ENCODE measurements around the gene CHIC2.
A peak's percentile ranks its signal among the peaks of the same experiment; 100 is the strongest.
"Not testable (repeated sequence)": the region's sequence is repeated elsewhere in the genome, so short reads cannot be mapped to it uniquely, and the experiment has no call there.

Gene CHIC2

DNA sequence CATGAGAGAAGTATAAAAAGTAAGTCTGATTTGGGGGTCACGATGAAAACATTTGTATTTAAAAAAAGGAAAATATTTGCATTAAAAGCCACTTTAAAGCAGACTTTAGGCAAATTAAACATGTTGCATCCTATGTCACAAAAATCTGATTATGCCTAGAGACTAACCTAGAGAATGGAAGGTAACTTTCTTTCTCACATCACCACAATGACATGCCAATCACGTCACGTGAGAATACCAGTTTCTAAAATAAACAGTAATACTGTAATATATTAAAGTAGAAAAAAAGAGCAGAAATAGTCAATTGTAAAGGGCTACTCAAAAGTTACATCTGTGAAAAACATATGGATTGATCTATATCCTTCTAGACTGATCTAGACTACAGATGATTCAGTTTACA lies 3.3 kb downstream of the CHIC2 start:
- in situ Hi-C loops (cut with MboI; ENCODE audit: low pct_unique_long_range_greater_than_20kb, low sequenced_read_pairs, unreplicated experiment), result no loop called here
- TF ChIP-seq, protein P1, sequence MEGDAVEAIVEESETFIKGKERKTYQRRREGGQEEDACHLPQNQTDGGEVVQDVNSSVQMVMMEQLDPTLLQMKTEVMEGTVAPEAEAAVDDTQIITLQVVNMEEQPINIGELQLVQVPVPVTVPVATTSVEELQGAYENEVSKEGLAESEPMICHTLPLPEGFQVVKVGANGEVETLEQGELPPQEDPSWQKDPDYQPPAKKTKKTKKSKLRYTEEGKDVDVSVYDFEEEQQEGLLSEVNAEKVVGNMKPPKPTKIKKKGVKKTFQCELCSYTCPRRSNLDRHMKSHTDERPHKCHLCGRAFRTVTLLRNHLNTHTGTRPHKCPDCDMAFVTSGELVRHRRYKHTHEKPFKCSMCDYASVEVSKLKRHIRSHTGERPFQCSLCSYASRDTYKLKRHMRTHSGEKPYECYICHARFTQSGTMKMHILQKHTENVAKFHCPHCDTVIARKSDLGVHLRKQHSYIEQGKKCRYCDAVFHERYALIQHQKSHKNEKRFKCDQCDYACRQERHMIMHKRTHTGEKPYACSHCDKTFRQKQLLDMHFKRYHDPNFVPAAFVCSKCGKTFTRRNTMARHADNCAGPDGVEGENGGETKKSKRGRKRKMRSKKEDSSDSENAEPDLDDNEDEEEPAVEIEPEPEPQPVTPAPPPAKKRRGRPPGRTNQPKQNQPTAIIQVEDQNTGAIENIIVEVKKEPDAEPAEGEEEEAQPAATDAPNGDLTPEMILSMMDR (IDR thresholded peaks at IDR 0.05; ENCODE audit: extremely low read depth, insufficient read depth, missing control alignments), result no peak
- no peak for DNase-seq (ENCODE audit: low spot score)

DNA sequence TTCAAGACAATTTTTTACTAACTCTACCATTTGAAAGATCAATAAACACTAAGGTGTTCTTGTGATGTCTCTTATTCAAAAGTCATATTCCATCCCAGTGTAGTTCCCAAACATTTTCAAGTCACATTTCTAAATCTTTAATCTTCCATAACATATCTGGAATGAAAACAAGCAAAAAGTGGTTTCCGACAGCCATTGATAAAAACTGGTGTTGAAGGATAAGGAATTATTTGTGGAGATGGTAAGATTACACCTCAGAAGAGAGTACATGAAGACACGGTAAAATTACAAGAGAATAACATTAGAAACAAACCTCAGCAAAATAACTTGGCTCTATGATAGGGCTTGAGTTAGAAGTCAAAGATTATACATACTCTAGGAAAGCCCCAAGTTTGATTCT lies 4.3 kb downstream of the CHIC2 start:
- no peak for DNase-seq (ENCODE audit: low spot score)
- TF ChIP-seq, protein P1 (IDR thresholded peaks at IDR 0.05; ENCODE audit: extremely low read depth, insufficient read depth, missing control alignments), result no peak
- in situ Hi-C loops (cut with MboI; ENCODE audit: low pct_unique_long_range_greater_than_20kb, low sequenced_read_pairs, unreplicated experiment), result no loop called here

DNA sequence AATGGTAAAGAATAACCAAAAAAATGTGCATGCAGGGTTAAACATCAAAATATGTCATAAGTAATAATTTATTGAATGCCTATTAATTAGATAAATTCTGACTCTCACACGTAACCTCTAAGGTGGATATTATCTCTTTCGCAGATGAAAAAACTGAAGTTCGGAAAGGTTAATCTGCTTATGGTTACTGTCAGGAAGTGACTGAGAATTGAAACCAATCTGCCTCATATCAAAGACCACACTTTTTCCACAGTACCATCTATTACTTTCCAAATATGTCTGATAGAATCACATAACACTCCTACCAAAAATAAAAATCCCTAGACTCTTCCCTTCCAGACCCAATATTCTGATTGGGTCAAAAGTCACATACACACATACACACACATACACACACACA lies 6.2 kb downstream of the CHIC2 start:
- in situ Hi-C loops (cut with MboI; ENCODE audit: low pct_unique_long_range_greater_than_20kb, low sequenced_read_pairs, unreplicated experiment), result no loop called here
- TF ChIP-seq, protein P1 (IDR thresholded peaks at IDR 0.05; ENCODE audit: extremely low read depth, insufficient read depth, missing control alignments), result no peak
- peak; percentile 23 for DNase-seq (ENCODE audit: low spot score)

DNA sequence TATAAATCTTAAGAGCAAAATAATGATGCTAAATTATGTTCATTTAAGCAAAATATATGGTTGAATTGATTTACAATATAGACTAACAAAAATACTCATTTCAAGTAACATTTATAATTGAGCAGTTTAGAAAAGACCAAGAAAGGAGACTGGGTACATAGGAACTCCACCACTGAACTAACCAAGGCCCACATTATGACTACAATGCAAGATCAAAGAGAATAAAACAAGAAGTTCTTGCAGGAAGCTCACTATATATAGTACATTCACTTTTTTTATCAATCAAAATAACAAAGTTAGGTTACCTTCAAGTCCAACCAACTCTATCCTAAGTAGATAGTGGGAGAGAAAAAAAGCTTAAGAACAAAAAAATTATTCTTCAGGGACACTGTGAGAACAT lies 8.0 kb downstream of the CHIC2 start:
- DNase-seq (ENCODE audit: low spot score), result no peak
- in situ Hi-C loops (cut with MboI; ENCODE audit: low pct_unique_long_range_greater_than_20kb, low sequenced_read_pairs, unreplicated experiment), result no loop called here
- TF ChIP-seq, protein P1 (IDR thresholded peaks at IDR 0.05; ENCODE audit: extremely low read depth, insufficient read depth, missing control alignments), result no peak

DNA sequence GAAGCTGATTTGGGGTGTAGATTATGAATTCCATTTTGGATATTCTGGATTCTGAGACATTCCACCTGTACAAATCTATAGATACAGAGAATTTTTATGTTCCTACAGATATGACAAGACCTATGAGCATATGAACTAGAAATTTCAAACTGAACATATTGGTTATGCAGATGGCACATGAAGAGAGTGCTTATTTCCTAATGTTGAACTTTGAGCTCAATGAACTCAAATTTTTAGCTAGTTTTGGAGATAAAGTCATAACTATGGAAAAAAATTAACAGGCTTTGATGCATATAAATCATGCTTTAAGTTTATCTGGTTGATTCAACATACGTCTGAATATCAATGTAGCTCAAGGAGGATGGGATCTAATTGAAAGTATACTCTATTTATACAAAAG lies 8.9 kb downstream of the CHIC2 start:
- TF ChIP-seq, protein P1 (IDR thresholded peaks at IDR 0.05; ENCODE audit: extremely low read depth, insufficient read depth, missing control alignments), result no peak
- in situ Hi-C loops (cut with MboI; ENCODE audit: low pct_unique_long_range_greater_than_20kb, low sequenced_read_pairs, unreplicated experiment), result no loop called here
- no peak for DNase-seq (ENCODE audit: low spot score)

DNA sequence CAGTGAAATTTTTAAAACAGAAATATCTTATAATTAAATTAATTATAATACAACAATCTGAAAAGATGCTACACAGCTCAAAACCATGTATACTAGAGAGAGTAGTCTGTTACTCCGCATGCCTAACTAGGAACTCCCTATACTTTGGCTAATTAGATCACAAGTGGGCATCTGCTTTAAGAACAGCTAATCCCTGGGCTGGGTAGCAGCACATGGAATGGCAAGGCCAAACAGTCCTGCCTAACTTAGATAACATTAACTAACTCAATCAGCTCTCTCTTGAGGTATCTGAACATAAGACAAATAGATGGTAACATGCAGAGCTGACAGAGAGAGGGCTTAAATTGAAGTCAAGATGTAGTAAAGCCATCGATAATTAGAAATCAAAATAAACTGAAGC lies 9.9 kb downstream of the CHIC2 start:
- TF ChIP-seq, protein P1 (IDR thresholded peaks at IDR 0.05; ENCODE audit: extremely low read depth, insufficient read depth, missing control alignments), result no peak
- in situ Hi-C loops (cut with MboI; ENCODE audit: low pct_unique_long_range_greater_than_20kb, low sequenced_read_pairs, unreplicated experiment), result no loop called here
- DNase-seq (ENCODE audit: low spot score), result no peak

DNA sequence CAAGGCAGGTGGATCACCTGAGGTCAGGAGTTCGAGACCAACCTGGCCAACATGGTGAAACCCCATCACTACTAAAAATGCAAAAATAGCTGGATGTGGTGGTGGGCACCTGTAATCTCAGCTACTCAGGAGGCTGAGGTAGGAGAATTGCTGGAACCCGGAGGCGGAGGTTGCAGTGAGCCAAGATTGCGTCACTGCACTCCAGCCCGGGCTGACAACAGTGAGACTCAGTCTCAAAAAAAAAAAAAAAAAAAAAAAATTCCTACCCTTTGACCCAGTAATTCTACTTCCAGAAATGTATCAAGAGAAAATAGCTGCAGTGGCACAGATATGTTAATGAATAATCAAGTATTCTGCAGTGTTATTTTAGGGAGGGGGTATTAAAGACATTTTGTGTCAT lies 11.1 kb downstream of the CHIC2 start:
- DNase-seq (ENCODE audit: low spot score); in situ Hi-C loops (cut with MboI; ENCODE audit: low pct_unique_long_range_greater_than_20kb, low sequenced_read_pairs, unreplicated experiment): not testable (repeated sequence)
